Stimulated activated CD4-positive, alpha-beta T cell treated with anti-CD3 and anti-CD28 coated beads, Interleukin-4, amount 100 ng/mL, for 4 hours (primary cell): ENCODE data around the gene POM121C.
"Not testable (repeated sequence)": the region's sequence is repeated elsewhere in the genome, so short reads cannot be mapped to it uniquely, and the experiment has no call there.

ENCODE experiments used
- DNase-seq, 2 experiments: peaks; one replicate each; pipeline ENCODE4 v3.0.0-alpha.2; 2020

The POM121C gene

GRCh38 chr7:75374519-75375317, 111.4 kb downstream of the POM121C start:
- DNase-seq, result not testable (repeated sequence)

- DNase-seq, result not testable (repeated sequence)
Observed at GRCh38 chr7:75374144-75374518, 112.0 kb downstream of the POM121C start.

GRCh38 chr7:75367313-75367712, 118.8 kb downstream of the POM121C start:
- DNase-seq, result not testable (repeated sequence)
